MCF 10A (cell line): ENCODE measurements around the gene RHPN2. TPM values are rescaled to one million over a fixed set of nuclear protein-coding genes. Genes with fewer than 3 reads are reported as not detected.
A peak's percentile ranks its signal among the peaks of the same experiment; 100 is the strongest.
"Not testable (repeated sequence)": the region's sequence is repeated elsewhere in the genome, so short reads cannot be mapped to it uniquely, and the experiment has no call there.

ENCODE experiments used
- BruUV-seq: library from RNA; stranded (reverse); fragments of 400-500 nt; replicated peaks from 2 replicates; lab custom pipeline; 2021; lab: Mats Ljungman, UMichigan
- CTCF ChIA-PET: fragments of 300-600 bp; sonication (Branson Sonifier 250); formaldehyde crosslinking; extraction: SDS; loops from one replicate; lab custom pipeline; 2021; ENCODE audit warnings: antibody characterized with exemption, inconsistent platforms; lab: Yijun Ruan, JAX
- POLR2A ChIA-PET: fragments of 300-600, 350-650 bp; sonication (Branson Sonifier 250); formaldehyde crosslinking; extraction: SDS; loops from one replicate; lab custom pipeline; 2020; ENCODE audit warnings: antibody characterized with exemption, inconsistent platforms; lab: Yijun Ruan, JAX
- DNase-seq: peaks from one replicate; pipeline ENCODE4 v3.0.0-alpha.2; 2018; ENCODE audit not compliant: unreplicated experiment
- H3K27ac Mint-ChIP-seq: one replicate; pipeline ENCODE4 v1.8.0; 2022; ENCODE audit warnings: mild to moderate bottlenecking, low read depth, mixed read lengths; ENCODE audit not compliant: unreplicated experiment
- H3K27me3 Mint-ChIP-seq: one replicate; pipeline ENCODE4 v1.8.0; 2022; ENCODE audit warnings: mixed read lengths; ENCODE audit not compliant: insufficient read depth, unreplicated experiment
- H3K36me3 Mint-ChIP-seq: one replicate; pipeline ENCODE4 v1.8.0; 2022; ENCODE audit warnings: mild to moderate bottlenecking, moderate library complexity, mixed read lengths; ENCODE audit not compliant: insufficient read depth, unreplicated experiment
- H3K4me1 Mint-ChIP-seq: one replicate; pipeline ENCODE4 v1.8.0; 2022; ENCODE audit warnings: mixed read lengths; ENCODE audit not compliant: insufficient read depth, unreplicated experiment
- H3K4me3 Mint-ChIP-seq: one replicate; pipeline ENCODE4 v1.8.0; 2022; ENCODE audit warnings: mild to moderate bottlenecking, moderate library complexity, mixed read lengths; ENCODE audit not compliant: unreplicated experiment
- H3K9me3 Mint-ChIP-seq: one replicate; pipeline ENCODE4 v1.8.0; 2022; ENCODE audit warnings: mixed read lengths; ENCODE audit not compliant: unreplicated experiment
- intact Hi-C: fragments of 100-400 bp; cut with micrococcal nuclease; formaldehyde crosslinking; loops from 2 replicates; pipeline ENCODE4 v1.14.1; 2022
- total RNA-seq: library from RNA; stranded (reverse); gene quantifications from 2 replicates; pipeline ENCODE4 v1.2.3, GENCODE V29; 2022
- TF ChIP-seq, protein P1 (sequence below): fragments of 200-600 bp; IDR thresholded peaks from one replicate; pipeline ENCODE4 v1.8.0; 2022; ENCODE audit warnings: antibody characterized with exemption, mild to moderate bottlenecking; ENCODE audit not compliant: unreplicated experiment

Gene RHPN2
- total RNA-seq, 1 experiment from 2014 or later, result 5.5 TPM

DNA sequence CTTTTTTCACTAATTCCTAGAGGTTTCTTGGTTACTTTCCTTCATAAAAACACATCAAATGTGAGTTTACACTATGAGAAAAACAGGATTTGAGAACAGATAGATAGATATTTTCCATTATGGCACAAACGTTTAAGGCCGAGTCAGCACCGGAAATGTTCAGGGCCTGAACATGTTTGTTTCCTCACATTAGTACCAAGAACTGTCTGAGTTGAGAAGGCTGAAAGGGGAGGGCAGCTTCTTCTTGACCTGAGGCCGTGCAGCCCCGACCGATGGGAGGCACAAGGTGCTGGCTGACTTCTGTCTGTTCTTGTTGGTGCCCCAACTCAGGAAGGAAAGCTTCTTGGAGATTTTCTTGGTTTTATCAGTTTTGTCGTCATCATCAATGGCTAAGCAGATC is 84.9 kb downstream of the RHPN2 start:
- intact Hi-C loops, POLR2A ChIA-PET, H3K27me3 Mint-ChIP-seq, H3K4me1 Mint-ChIP-seq, H3K4me3 Mint-ChIP-seq, H3K9me3 Mint-ChIP-seq, CTCF ChIA-PET, DNase-seq, H3K27ac Mint-ChIP-seq, BruUV-seq: not testable (repeated sequence)
- H3K36me3 Mint-ChIP-seq, result peaks cover 18% of the 10 kb centered on the region

DNA sequence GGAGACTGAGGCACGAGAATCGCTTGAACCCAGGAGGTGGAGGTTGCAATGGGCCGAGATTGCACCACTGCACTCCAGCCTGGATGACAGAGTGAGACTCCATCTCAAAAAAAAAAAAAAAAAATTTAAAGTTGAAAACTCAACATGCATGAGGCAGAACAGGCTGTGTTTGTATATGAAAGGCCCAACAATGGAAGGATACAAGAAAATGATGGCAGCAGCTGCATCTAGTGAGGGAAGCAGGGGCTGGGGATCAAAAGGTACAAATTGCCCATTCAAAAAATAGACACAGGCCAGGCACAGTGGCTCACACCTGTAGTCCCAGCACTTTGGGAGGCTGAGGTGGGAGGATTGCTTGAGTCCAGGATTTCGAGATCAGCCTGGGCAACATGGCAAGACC is 86.9 kb downstream of the RHPN2 start:
- H3K9me3 Mint-ChIP-seq, intact Hi-C loops, H3K4me3 Mint-ChIP-seq, H3K27me3 Mint-ChIP-seq, H3K27ac Mint-ChIP-seq, H3K4me1 Mint-ChIP-seq, BruUV-seq, POLR2A ChIA-PET, DNase-seq: not testable (repeated sequence)
- H3K36me3 Mint-ChIP-seq, result peaks cover 18% of the 10 kb centered on the region
- CTCF ChIA-PET, result interaction anchor here (0.6 to 7.0 kb wide), 8 partner anchors 20 to 149 kb away, joined by 3 to 98 read pairs (median 11); no protein-coding TSS in a partner anchor

DNA sequence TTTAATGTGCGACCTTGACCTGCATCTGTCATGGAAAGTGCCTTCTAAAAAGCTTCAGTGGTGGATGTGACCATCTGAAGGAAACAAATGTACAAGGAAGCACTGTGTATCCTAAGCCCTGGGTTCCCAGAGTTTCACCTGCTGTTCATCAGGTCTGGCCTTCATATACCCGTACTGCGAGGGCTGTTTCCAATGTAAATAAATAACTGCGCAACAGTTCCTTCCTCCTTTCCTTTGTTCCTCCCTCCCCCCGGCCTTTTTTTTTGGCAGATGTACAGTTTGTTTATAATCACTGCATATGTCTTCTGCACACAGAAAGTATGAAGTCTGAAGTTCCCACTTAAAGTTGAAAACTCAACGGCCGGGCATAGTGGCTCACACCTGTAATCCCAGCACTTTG is 87.4 kb downstream of the RHPN2 start:
- no TSS peak for BruUV-seq
- H3K9me3 Mint-ChIP-seq, result no peaks in the 10 kb centered on the region
- POLR2A ChIA-PET, result no interaction called here
- TF ChIP-seq, protein P1, sequence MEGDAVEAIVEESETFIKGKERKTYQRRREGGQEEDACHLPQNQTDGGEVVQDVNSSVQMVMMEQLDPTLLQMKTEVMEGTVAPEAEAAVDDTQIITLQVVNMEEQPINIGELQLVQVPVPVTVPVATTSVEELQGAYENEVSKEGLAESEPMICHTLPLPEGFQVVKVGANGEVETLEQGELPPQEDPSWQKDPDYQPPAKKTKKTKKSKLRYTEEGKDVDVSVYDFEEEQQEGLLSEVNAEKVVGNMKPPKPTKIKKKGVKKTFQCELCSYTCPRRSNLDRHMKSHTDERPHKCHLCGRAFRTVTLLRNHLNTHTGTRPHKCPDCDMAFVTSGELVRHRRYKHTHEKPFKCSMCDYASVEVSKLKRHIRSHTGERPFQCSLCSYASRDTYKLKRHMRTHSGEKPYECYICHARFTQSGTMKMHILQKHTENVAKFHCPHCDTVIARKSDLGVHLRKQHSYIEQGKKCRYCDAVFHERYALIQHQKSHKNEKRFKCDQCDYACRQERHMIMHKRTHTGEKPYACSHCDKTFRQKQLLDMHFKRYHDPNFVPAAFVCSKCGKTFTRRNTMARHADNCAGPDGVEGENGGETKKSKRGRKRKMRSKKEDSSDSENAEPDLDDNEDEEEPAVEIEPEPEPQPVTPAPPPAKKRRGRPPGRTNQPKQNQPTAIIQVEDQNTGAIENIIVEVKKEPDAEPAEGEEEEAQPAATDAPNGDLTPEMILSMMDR, result no peak
- peaks cover 18% of the 10 kb centered on the region for H3K36me3 Mint-ChIP-seq
- no peaks in the 10 kb centered on the region for H3K27me3 Mint-ChIP-seq
- H3K4me1 Mint-ChIP-seq, result no peaks in the 10 kb centered on the region
- CTCF ChIA-PET, result interaction anchor here (0.6 to 7.0 kb wide), 16 partner anchors 8 to 381 kb away, joined by 3 to 98 read pairs (median 6); no protein-coding TSS in a partner anchor
- DNase-seq, result peak; percentile 55
- intact Hi-C loops, result no loop called here
- H3K27ac Mint-ChIP-seq, result no peak overlapping the region
- no peak overlapping the region for H3K4me3 Mint-ChIP-seq

DNA sequence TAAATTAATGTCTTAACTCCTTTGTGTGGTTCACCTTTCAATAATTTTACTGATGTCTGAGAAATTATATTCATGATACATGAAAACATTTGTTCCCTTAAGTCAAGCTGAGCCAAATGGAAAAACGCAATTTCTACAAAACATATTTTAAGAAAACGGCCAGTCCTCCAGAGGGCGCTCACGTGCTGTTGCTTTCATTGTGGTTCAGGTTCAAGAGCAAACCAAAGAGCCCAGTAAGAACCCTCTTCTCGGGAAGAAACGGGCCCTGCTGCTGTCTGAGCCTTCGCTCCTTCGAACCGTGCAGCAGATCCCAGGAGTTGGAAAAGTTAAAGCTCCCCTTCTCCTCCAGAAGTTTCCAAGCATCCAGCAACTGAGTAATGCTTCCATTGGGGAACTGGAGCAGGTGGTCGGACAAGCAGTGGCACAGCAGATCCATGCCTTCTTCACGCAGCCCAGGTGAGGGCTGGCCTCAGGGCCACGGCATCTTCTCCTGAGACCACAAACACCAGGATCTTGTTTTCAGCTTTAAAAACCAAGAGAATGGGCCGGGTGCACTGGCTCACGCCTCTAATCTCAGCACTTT is 88.4 kb downstream of the RHPN2 start:
- Mint-ChIP-seq H3K9me3 (no peaks in the 10 kb centered on the region), H3K27ac (no peak overlapping the region), H3K27me3 (no peaks in the 10 kb centered on the region), H3K4me3 (no peak overlapping the region), H3K4me1 (no peaks in the 10 kb centered on the region), H3K36me3 (peaks cover 18% of the 10 kb centered on the region)
- intact Hi-C loops, result loop anchor here (1.0 kb wide), 1 partner anchor 105 kb away; the partner anchor contains the start of gene GPATCH1
- ChIA-PET CTCF (interaction anchor here (0.6 to 7.0 kb wide), 49 partner anchors 9 to 1438 kb away, joined by 3 to 98 read pairs (median 4); partner anchors contain the start of genes GPATCH1 and RHPN2), POLR2A (interaction anchor here (0.6 to 1.2 kb wide), 3 partner anchors 80 to 582 kb away, joined by 3 to 5 read pairs (median 3); no protein-coding TSS in a partner anchor)
- peak; percentile 74 for DNase-seq
- TF ChIP-seq, protein P1, result peak; percentile 73
- no TSS peak for BruUV-seq
